Fibroblast of villous mesenchyme (primary cell): ENCODE measurements around the gene ZNF77. TPM values are rescaled to one million over a fixed set of nuclear protein-coding genes. Genes with fewer than 3 reads are reported as not detected.
A peak's percentile ranks its signal among the peaks of the same experiment; 100 is the strongest.

ENCODE experiments used
- DNase-seq: peaks from one replicate; pipeline ENCODE4 v3.0.0-alpha.2; 2010; ENCODE audit warnings: low read depth
- H3K4me3 ChIP-seq: 2 replicates; pipeline ENCODE4 v1.5.1; 2011; ENCODE audit warnings: low read depth, mild to moderate bottlenecking, low read length
- total RNA-seq: library from RNA; depleted of rRNA; stranded (reverse); fragments of >200 nt; gene quantifications from 2 replicates; pipeline ENCODE4 v1.2.3, GENCODE V29; 2012
- TF ChIP-seq, protein P1 (sequence below): IDR thresholded peaks from 2 replicates; pipeline ENCODE4 v1.5.1; 2012; ENCODE audit warnings: low read depth, mild to moderate bottlenecking, low read length; ENCODE audit not compliant: insufficient read depth

Gene ZNF77
- total RNA-seq, 1 donor, result 3.0 TPM

- no peak for DNase-seq
- TF ChIP-seq, protein P1, sequence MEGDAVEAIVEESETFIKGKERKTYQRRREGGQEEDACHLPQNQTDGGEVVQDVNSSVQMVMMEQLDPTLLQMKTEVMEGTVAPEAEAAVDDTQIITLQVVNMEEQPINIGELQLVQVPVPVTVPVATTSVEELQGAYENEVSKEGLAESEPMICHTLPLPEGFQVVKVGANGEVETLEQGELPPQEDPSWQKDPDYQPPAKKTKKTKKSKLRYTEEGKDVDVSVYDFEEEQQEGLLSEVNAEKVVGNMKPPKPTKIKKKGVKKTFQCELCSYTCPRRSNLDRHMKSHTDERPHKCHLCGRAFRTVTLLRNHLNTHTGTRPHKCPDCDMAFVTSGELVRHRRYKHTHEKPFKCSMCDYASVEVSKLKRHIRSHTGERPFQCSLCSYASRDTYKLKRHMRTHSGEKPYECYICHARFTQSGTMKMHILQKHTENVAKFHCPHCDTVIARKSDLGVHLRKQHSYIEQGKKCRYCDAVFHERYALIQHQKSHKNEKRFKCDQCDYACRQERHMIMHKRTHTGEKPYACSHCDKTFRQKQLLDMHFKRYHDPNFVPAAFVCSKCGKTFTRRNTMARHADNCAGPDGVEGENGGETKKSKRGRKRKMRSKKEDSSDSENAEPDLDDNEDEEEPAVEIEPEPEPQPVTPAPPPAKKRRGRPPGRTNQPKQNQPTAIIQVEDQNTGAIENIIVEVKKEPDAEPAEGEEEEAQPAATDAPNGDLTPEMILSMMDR, result no peak
- H3K4me3 ChIP-seq, result no peak overlapping the region
These were observed 15.3 kb upstream of the ZNF77 start for GRCh38 chr19:2960120-2960519.

DNA sequence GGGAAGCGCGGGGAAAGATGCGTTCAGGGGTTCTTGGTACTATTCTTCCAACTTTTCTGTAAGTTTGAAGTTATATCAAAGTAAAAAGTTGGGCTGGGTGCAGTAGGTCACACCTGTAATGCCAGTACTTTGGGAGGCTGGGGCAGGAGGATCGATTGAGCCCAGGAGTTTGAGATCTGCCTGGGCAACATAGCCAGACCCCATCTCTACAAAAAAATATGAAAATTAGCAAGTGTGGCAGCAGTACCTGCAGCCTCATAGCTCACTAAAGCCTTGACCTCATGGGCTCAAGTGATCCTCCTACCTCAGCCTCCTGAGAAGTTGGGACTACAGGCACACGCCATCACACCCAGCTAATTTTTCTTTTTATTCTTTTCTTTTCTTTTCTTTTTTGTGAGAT lies 12.4 kb upstream of the ZNF77 start:
- H3K4me3 ChIP-seq, result no peak overlapping the region

GRCh38 chr19:2952953-2953481 lies 8.2 kb upstream of the ZNF77 start:
- DNase-seq, result no peak
- peak overlapping the region; percentile 28 for H3K4me3 ChIP-seq
- TF ChIP-seq, protein P1, result no peak

More for the DNA sequence above, 12.4 kb upstream of the ZNF77 start:
- TF ChIP-seq, protein P1, result no peak
- no peak for DNase-seq

DNA sequence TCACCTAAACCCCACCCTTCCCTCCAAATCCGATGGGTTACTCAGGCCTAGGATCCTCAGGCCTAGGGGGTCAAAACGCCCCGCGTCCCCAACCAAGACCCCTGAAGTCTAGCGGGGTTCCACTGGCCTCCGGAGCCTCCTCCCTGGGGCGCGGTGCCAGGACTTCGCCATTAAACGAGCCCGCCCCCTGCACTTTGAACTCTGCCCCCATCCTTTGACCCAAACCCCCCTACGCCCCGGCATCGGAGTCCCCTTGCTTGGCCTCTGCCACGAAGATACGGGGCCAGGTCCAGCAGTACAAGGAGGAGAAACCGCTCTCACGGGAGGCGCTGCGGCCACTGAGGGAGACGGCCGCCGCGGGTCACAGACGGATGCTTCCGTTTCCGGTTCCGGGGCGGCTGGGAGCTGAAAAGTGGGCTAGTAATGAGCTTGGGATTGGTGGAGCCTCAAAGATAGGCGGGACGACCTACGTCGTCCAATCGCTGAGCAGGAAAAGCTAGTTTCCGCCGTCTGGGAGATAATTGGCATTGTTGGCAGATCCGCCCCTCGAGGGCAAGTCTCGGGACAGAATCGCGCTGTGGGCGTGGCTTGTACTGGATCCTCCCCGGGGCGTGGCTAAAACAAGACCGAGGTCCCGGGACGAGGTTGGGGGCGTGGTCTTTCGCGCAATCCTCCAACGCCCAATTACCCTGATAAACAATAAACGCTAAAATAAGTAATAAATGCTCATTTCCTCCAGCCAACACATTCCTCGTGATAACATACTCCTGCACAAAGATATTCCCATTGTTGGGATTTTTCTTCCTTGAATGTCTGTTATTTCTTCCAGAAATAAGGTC lies 5.7 kb upstream of the ZNF77 start:
- TF ChIP-seq, protein P1, result no peak
- H3K4me3 ChIP-seq, result peak overlapping the region; percentile 88
- peak; percentile 100 for DNase-seq

DNA sequence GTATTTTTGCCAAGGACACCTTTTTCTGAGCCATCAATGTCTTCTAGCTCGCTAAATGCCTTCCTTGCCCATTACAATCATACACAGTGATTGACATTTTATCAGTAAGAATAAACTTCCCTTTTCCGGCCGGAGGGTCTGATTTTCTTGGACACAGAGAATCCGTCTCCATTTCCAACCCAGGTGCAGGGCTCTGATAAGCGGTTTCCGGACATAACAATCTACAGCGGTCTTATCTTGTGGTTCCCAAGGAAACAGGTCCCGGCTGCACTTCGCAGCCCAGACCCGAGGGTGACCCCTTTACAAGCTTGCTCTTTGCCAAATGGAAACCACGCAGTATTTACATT lies 5.1 kb upstream of the ZNF77 start:
- TF ChIP-seq, protein P1, result no peak
- peak overlapping the region; percentile 88 for H3K4me3 ChIP-seq
- DNase-seq, result peak; percentile 89

GRCh38 chr19:2945575-2946184 lies 909 bp upstream of the ZNF77 start:
- H3K4me3 ChIP-seq, result peak overlapping the region; percentile 80
- TF ChIP-seq, protein P1, result no peak
- no peak for DNase-seq
